ENCODE results near the gene OTUD3. TPM values are rescaled to one million over a fixed set of nuclear protein-coding genes. Genes with fewer than 3 reads are reported as not detected.
A peak's percentile ranks its signal among the peaks of the same experiment; 100 is the strongest.

OTUD3 gene
- total and polyA plus RNA-seq, 9 of the 15 experiments (the other 6 are each of a cell fraction or from before 2014, with no cell fraction given): 2.0 to 16.6 (median 11.0) TPM

DNA sequence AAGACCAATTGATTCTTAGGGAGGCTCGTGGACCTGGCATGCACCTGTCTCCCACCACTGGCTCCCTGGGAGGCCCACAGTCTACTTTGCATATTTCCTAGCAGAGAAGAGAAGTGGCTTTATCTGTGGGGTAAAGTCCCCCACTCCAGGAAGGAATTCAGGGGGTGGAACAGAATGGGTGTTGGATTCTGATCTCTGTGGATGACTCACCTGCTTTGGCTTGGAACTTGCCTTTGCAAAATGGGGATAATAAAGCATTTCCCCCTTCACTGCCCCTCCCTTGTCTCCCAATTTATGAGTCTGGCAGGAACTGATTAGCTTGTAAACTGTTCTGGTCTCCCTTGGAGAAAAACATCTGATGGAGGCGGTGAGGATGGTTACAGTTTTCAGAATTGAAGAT lies 21.2 kb upstream of the OTUD3 start (continued):
- TF ChIP-seq, protein P1, sequence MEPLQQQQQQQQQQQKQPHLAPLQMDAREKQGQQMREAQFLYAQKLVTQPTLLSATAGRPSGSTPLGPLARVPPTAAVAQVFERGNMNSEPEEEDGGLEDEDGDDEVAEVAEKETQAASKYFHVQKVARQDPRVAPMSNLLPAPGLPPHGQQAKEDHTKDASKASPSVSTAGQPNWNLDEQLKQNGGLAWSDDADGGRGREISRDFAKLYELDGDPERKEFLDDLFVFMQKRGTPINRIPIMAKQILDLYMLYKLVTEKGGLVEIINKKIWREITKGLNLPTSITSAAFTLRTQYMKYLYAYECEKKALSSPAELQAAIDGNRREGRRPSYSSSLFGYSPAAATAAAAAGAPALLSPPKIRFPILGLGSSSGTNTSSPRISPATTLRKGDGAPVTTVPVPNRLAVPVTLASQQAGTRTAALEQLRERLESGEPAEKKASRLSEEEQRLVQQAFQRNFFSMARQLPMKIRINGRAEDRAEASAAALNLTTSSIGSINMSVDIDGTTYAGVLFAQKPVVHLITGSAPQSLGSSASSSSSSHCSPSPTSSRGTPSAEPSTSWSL (CRISPR knock-in tag; IDR thresholded peaks at IDR 0.05; ENCODE audit: borderline replicate concordance): no peak
- TF ChIP-seq KLF10 (CRISPR knock-in tag; IDR thresholded peaks at IDR 0.05): no peak
- no peak for TF ChIP-seq ZNF445 (CRISPR knock-in tag; IDR thresholded peaks at IDR 0.05; ENCODE audit: low read depth)
- TF ChIP-seq IFI16 (CRISPR knock-in tag; IDR thresholded peaks at IDR 0.05): no peak
- peak; percentile 92 for TF ChIP-seq TEAD4 (IDR thresholded peaks at IDR 0.05; ENCODE audit: low read length)
- no peak for TF ChIP-seq TEAD4 (CRISPR knock-in tag; IDR thresholded peaks at IDR 0.05; ENCODE audit: borderline replicate concordance)
- TF ChIP-seq, protein P2, sequence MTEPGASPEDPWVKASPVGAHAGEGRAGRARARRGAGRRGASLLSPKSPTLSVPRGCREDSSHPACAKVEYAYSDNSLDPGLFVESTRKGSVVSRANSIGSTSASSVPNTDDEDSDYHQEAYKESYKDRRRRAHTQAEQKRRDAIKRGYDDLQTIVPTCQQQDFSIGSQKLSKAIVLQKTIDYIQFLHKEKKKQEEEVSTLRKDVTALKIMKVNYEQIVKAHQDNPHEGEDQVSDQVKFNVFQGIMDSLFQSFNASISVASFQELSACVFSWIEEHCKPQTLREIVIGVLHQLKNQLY (CRISPR knock-in tag; conservative IDR thresholded peaks at IDR 0.05): no peak
- peak; percentile 66 for TF ChIP-seq NCOR1 (IDR thresholded peaks at IDR 0.05)
- 0 out of 2 replicates have a peak, but pooled peaks have one; percentile 7 for TF ChIP-seq SPI1 (IDR thresholded peaks at IDR 0.05; ENCODE audit: borderline replicate concordance, low read depth, low read length)
- TF ChIP-seq, protein P3, sequence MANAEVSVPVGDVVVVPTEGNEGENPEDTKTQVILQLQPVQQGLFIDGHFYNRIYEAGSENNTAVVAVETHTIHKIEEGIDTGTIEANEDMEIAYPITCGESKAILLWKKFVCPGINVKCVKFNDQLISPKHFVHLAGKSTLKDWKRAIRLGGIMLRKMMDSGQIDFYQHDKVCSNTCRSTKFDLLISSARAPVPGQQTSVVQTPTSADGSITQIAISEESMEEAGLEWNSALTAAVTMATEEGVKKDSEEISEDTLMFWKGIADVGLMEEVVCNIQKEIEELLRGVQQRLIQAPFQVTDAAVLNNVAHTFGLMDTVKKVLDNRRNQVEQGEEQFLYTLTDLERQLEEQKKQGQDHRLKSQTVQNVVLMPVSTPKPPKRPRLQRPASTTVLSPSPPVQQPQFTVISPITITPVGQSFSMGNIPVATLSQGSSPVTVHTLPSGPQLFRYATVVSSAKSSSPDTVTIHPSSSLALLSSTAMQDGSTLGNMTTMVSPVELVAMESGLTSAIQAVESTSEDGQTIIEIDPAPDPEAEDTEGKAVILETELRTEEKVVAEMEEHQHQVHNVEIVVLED (CRISPR knock-in tag; IDR thresholded peaks at IDR 0.05): no peak
- peak; percentile 34; the same call in 1 of the 2 replicates for TF ChIP-seq HDAC2 (IDR thresholded peaks at IDR 0.05)
- peak; percentile 74 for TF ChIP-seq FOXJ2 (tag; IDR thresholded peaks at IDR 0.05)
- TF ChIP-seq TCF7 (IDR thresholded peaks at IDR 0.05; ENCODE audit: borderline replicate concordance): no peak
- TF ChIP-seq, protein P4, sequence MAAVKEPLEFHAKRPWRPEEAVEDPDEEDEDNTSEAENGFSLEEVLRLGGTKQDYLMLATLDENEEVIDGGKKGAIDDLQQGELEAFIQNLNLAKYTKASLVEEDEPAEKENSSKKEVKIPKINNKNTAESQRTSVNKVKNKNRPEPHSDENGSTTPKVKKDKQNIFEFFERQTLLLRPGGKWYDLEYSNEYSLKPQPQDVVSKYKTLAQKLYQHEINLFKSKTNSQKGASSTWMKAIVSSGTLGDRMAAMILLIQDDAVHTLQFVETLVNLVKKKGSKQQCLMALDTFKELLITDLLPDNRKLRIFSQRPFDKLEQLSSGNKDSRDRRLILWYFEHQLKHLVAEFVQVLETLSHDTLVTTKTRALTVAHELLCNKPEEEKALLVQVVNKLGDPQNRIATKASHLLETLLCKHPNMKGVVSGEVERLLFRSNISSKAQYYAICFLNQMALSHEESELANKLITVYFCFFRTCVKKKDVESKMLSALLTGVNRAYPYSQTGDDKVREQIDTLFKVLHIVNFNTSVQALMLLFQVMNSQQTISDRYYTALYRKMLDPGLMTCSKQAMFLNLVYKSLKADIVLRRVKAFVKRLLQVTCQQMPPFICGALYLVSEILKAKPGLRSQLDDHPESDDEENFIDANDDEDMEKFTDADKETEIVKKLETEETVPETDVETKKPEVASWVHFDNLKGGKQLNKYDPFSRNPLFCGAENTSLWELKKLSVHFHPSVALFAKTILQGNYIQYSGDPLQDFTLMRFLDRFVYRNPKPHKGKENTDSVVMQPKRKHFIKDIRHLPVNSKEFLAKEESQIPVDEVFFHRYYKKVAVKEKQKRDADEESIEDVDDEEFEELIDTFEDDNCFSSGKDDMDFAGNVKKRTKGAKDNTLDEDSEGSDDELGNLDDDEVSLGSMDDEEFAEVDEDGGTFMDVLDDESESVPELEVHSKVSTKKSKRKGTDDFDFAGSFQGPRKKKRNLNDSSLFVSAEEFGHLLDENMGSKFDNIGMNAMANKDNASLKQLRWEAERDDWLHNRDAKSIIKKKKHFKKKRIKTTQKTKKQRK (IDR thresholded peaks at IDR 0.05; ENCODE audit: borderline replicate concordance, low read depth, low read length): no peak
- TF ChIP-seq COPS2 (conservative IDR thresholded peaks at IDR 0.05): no peak
- TF ChIP-seq SOX6 (IDR thresholded peaks at IDR 0.05): peak; percentile 61; the same call in 1 of the 2 replicates
- TF ChIP-seq ZNF584 (CRISPR knock-in tag; IDR thresholded peaks at IDR 0.05; ENCODE audit: low read depth): no peak
- peak; percentile 92 for TF ChIP-seq JUND (IDR thresholded peaks at IDR 0.05; ENCODE audit: borderline replicate concordance, low read depth, low read length)
- peak; percentile 81; the same call in 2 of the 3 replicates for TF ChIP-seq JUND (tag; IDR thresholded peaks at IDR 0.05; ENCODE audit: borderline replicate concordance, low read depth, low read length)
- TF ChIP-seq NFRKB (IDR thresholded peaks at IDR 0.05; ENCODE audit: low read depth): no peak
- TF ChIP-seq SREBF1 (IDR thresholded peaks at IDR 0.05; ENCODE audit: borderline replicate concordance, low read depth, low read length): no peak
- no peak for TF ChIP-seq TAF9B (IDR thresholded peaks at IDR 0.05; ENCODE audit: partially characterized antibody)
- TF ChIP-seq MAFF (IDR thresholded peaks at IDR 0.05; ENCODE audit: low read length): no peak
- TF ChIP-seq ZNF76 (CRISPR knock-in tag; IDR thresholded peaks at IDR 0.05; ENCODE audit: borderline replicate concordance): no peak
